Hepatocyte (in vitro differentiated cells): ENCODE measurements around the gene RWDD2A. TPM values are rescaled to one million over a fixed set of nuclear protein-coding genes. Genes with fewer than 3 reads are reported as not detected.

Source experiments
- DNase-seq: peaks from one replicate; pipeline ENCODE4 v3.0.0-alpha.2; 2016; ENCODE audit warnings: low spot score
- H2AFZ ChIP-seq: fragments of 200-600 bp; sonication (generic); 2 replicates; pipeline ENCODE4 v1.6.0; 2016; ENCODE audit warnings: antibody characterized with exemption, mild to moderate bottlenecking
- H3K27ac ChIP-seq: fragments of 200-600 bp; sonication (generic); 2 replicates; pipeline ENCODE4 v1.5.1; 2016; ENCODE audit warnings: mild to moderate bottlenecking
- H3K27me3 ChIP-seq: fragments of 200-600 bp; sonication (generic); 2 replicates; pipeline ENCODE4 v1.6.1; 2016
- H3K36me3 ChIP-seq: fragments of 200-600 bp; sonication (generic); replicated peaks from 2 replicates; pipeline ENCODE4 v1.5.1; 2016; ENCODE audit warnings: low read depth; ENCODE audit not compliant: insufficient read depth
- H3K4me1 ChIP-seq: fragments of 200-600 bp; sonication (generic); 2 replicates; pipeline ENCODE4 v1.5.1; 2016; ENCODE audit warnings: mild to moderate bottlenecking, moderate library complexity; ENCODE audit not compliant: insufficient read depth
- H3K4me2 ChIP-seq: fragments of 200-600 bp; sonication (generic); 2 replicates; pipeline ENCODE4 v1.6.0; 2016
- H3K4me3 ChIP-seq: fragments of 200-600 bp; sonication (generic); 2 replicates; pipeline ENCODE4 v1.5.1; 2016; ENCODE audit warnings: mild to moderate bottlenecking
- H3K79me2 ChIP-seq: fragments of 200-600 bp; sonication (generic); 2 replicates; pipeline ENCODE4 v1.6.0; 2017; ENCODE audit warnings: mild to moderate bottlenecking
- H3K9me2 ChIP-seq: fragments of 200-600 bp; sonication (generic); replicated peaks from 2 replicates; pipeline ENCODE4 v1.6.0; 2017; ENCODE audit warnings: mild to moderate bottlenecking; ENCODE audit not compliant: insufficient read depth
- H3K9me3 ChIP-seq: fragments of 200-600 bp; sonication (generic); 2 replicates; pipeline ENCODE4 v1.5.1; 2016; ENCODE audit warnings: low read depth, mild to moderate bottlenecking
- H4K20me1 ChIP-seq: fragments of 200-600 bp; sonication (generic); 2 replicates; pipeline ENCODE4 v1.6.0; 2016; ENCODE audit warnings: mild to moderate bottlenecking; ENCODE audit not compliant: insufficient read depth, poor library complexity, severe bottlenecking
- EZH2 ChIP-seq: fragments of 200-600 bp; sonication (generic); IDR thresholded peaks from 2 replicates; pipeline ENCODE4 v1.6.1; 2016; ENCODE audit warnings: antibody characterized with exemption, mild to moderate bottlenecking, borderline replicate concordance
- EZH2phosphoT487 ChIP-seq: fragments of 200-600 bp; sonication (generic); IDR thresholded peaks from one replicate; pipeline ENCODE4 v1.6.1; 2018; ENCODE audit warnings: antibody characterized with exemption, mild to moderate bottlenecking, low read depth, moderate library complexity; ENCODE audit not compliant: unreplicated experiment, severe bottlenecking
- WGBS: methylation state at CpG from one replicate; pipeline ENCODE4 v1.1.6; 2016; ENCODE audit warnings: low lambda C conversion rate; ENCODE audit errors: missing lambda C conversion rate; 5-methylcytosine and 5-hydroxymethylcytosine counted together
- polyA plus RNA-seq: library from polyadenylated mRNA; unstranded; fragments of >200 nt; fragmentation: Nextera tagmentation; extraction: Ambion mirVana; gene quantifications from 2 replicates; pipeline ENCODE4 v1.2.1, GENCODE V29; 2016
- total RNA-seq: library from RNA; depleted of rRNA; stranded (reverse); fragments of >200 nt; gene quantifications from 2 replicates; pipeline ENCODE4 v1.2.3, GENCODE V29; 2014
- TF ChIP-seq, protein P1 (sequence below): fragments of 200-600 bp; sonication (generic); IDR thresholded peaks from 2 replicates; pipeline ENCODE4 v1.5.1; 2016; ENCODE audit warnings: antibody characterized with exemption, mild to moderate bottlenecking; ENCODE audit not compliant: poor library complexity

The RWDD2A gene
- total RNA-seq (6.2 and 6.5 TPM in 2 replicates), polyA plus RNA-seq (4.7 and 5.4 TPM in 2 replicates)

DNA sequence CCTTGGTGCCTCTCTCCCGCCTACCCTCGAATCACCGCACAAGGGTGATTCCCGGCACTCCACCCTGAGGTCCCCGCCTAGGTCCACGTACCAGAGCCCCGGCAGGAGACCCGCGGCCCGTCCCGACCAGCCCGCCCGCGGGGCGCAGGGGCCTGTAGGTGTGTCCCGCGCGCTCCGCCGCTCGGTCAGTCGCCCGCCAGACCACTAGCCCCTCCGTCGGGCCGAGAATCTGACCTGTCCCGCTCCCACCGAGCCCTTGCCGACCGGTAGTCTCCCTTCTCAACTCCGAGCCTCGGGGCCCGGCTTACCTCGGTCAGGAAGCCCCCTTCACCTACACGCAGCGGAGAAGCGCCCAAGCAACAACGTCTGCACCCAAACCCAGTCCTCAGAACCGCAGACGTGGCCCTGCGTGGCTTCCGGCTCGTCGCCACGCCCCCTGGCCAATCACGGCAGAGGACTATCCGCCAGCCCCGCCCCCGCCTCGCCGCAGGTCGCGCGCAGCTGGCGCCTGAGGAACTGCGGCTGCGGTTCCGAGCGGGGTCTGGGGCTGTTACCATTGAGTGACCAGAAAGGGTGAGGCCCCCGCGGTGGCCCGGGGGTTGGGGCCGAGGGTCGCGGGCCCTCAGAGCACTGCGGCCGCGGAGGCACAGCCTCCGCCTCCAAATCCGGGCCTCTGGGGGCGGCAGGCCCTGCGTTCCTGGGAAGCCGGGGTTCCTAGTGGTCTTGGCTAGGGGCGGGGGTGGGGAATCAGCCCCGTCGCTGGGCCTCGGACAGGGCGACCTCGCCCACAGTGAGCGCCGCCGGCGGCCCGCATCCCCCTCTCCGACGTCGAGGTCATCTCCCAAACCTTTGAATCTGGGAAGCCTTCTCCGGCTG is at the start of gene RWDD2A, which contains the start of gene PGM3:
RWDD2A (plus strand) TSS at position 487 of the 876 bp plus-strand sequence. CDS start 1,095 bp downstream, outside the sequence.
PGM3 (minus strand) TSS at position 395 of the 876 bp plus-strand sequence. CDS start 2,253 bp downstream, outside the sequence.
- H3K4me2 ChIP-seq = peak within 1 kb of the TSS; percentile 98
- H4K20me1 ChIP-seq = peaks cover 14% of the 10 kb centered on the region
- H3K36me3 ChIP-seq = no peaks in the 10 kb centered on the region
- peak within 1 kb of the TSS; percentile 97 for H2AFZ ChIP-seq
- peak within 1 kb of the TSS; percentile 89 for H3K4me3 ChIP-seq
- under 1% methylated on average over 85 of the region's 88 CpGs for WGBS
- peak within 1 kb of the TSS; percentile 97 for H3K27ac ChIP-seq
- H3K27me3 ChIP-seq = no peaks in the 10 kb centered on the region
- H3K4me1 ChIP-seq = peaks cover 23% of the 10 kb centered on the region
- H3K9me3 ChIP-seq = no peaks in the 10 kb centered on the region
- peaks cover 52% of the 10 kb centered on the region for H3K79me2 ChIP-seq
- peak; percentile 96 for DNase-seq
- no peaks in the 10 kb centered on the region for H3K9me2 ChIP-seq
- TF ChIP-seq, protein P1, sequence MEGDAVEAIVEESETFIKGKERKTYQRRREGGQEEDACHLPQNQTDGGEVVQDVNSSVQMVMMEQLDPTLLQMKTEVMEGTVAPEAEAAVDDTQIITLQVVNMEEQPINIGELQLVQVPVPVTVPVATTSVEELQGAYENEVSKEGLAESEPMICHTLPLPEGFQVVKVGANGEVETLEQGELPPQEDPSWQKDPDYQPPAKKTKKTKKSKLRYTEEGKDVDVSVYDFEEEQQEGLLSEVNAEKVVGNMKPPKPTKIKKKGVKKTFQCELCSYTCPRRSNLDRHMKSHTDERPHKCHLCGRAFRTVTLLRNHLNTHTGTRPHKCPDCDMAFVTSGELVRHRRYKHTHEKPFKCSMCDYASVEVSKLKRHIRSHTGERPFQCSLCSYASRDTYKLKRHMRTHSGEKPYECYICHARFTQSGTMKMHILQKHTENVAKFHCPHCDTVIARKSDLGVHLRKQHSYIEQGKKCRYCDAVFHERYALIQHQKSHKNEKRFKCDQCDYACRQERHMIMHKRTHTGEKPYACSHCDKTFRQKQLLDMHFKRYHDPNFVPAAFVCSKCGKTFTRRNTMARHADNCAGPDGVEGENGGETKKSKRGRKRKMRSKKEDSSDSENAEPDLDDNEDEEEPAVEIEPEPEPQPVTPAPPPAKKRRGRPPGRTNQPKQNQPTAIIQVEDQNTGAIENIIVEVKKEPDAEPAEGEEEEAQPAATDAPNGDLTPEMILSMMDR = no peak
- TF ChIP-seq EZH2phosphoT487 (no peak), EZH2 (no peak)

DNA sequence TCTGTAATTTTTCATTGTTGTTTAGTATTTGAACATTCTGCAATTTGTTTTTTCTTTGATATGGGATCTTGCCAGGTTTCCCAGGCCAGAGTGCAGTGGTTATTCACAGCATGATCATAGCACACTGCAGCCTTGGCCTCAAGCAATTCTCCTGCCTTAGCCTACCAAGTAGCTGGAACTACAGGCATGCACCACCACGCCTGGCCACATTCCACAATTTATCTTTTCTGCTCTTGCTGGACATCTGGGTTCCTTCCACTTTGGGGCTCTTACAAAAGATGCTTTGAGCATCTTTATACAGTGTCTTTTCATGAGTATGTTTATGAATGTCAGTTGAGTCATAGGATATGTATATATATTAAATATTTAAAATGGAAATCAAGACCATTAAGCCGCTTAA is 42.0 kb upstream of the RWDD2A start:
- Histone ChIP-seq H3K79me2 (no peaks in the 10 kb centered on the region), H3K27ac (no peak overlapping the region), H3K4me2 (no peak overlapping the region), H3K9me2 (no peaks in the 10 kb centered on the region), H3K4me1 (no peaks in the 10 kb centered on the region), H3K27me3 (no peaks in the 10 kb centered on the region), H3K9me3 (no peaks in the 10 kb centered on the region), H2AFZ (no peak overlapping the region), H3K36me3 (no peaks in the 10 kb centered on the region), H4K20me1 (no peaks in the 10 kb centered on the region), H3K4me3 (no peak overlapping the region)
- no peak for DNase-seq
- TF ChIP-seq EZH2 (no peak), EZH2phosphoT487 (no peak)
- TF ChIP-seq, protein P1 = no peak
- WGBS = 83% methylated on average over 2 of the region's 2 CpGs

DNA sequence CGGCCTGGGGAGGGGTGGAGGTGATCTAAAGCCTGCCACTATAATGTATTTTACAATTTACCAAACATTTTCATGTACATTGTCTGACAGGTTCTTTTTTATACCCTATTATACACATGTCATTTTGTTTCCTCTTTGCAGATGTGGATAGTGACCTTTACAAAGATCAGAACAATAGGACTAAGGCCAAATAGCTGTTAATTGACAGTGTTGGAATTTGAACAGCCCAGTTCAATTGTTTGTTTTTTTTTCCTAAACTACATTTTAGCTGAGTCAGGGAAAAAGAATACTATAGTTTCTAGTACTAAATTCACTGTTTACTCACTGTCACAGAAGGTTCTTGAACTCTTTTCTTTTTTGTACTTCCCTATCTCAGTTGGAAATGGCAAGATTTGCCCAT is 40.2 kb upstream of the RWDD2A start:
- H3K4me2 ChIP-seq = no peak overlapping the region
- H3K27ac ChIP-seq = no peak overlapping the region
- H3K27me3 ChIP-seq = no peaks in the 10 kb centered on the region
- H3K9me3 ChIP-seq = no peaks in the 10 kb centered on the region
- 88% methylated on average over 1 of the region's 1 CpG for WGBS
- H2AFZ ChIP-seq = no peak overlapping the region
- H3K9me2 ChIP-seq = no peaks in the 10 kb centered on the region
- H3K4me1 ChIP-seq = no peaks in the 10 kb centered on the region
- H3K36me3 ChIP-seq = no peaks in the 10 kb centered on the region
- no peaks in the 10 kb centered on the region for H4K20me1 ChIP-seq
- DNase-seq = no peak
- H3K79me2 ChIP-seq = no peaks in the 10 kb centered on the region
- TF ChIP-seq EZH2 (no peak), EZH2phosphoT487 (no peak)
- TF ChIP-seq, protein P1 = no peak
- H3K4me3 ChIP-seq = no peak overlapping the region
